ENCODE data around the gene ZNF473. TPM values are rescaled to one million over a fixed set of nuclear protein-coding genes. Genes with fewer than 3 reads are reported as not detected.

ZNF473 gene
- total and polyA plus RNA-seq, 2 experiments from 2014 or later, result 3.3 to 18.9 TPM

DNA sequence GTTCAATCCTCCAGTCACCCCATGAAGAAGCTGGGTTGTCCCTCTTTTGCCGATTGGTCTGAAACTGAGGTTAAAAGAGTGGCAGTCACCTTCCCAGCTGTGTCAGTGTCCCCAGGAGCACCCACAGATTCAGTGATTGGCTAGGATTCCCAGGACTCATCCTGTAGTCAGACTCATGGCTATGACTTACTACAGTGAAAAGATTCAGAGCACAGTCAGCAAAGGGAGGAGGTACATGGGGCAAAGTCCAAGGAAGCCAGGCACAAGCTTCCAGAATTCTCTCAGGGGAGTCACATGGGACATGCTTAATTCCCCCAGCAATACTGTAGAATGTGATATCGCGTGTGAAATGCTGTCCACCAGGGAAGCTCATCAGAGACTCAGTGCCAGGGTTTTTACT is 14.2 kb downstream of the ZNF473 start (continued):
- TF ChIP-seq, protein P1, sequence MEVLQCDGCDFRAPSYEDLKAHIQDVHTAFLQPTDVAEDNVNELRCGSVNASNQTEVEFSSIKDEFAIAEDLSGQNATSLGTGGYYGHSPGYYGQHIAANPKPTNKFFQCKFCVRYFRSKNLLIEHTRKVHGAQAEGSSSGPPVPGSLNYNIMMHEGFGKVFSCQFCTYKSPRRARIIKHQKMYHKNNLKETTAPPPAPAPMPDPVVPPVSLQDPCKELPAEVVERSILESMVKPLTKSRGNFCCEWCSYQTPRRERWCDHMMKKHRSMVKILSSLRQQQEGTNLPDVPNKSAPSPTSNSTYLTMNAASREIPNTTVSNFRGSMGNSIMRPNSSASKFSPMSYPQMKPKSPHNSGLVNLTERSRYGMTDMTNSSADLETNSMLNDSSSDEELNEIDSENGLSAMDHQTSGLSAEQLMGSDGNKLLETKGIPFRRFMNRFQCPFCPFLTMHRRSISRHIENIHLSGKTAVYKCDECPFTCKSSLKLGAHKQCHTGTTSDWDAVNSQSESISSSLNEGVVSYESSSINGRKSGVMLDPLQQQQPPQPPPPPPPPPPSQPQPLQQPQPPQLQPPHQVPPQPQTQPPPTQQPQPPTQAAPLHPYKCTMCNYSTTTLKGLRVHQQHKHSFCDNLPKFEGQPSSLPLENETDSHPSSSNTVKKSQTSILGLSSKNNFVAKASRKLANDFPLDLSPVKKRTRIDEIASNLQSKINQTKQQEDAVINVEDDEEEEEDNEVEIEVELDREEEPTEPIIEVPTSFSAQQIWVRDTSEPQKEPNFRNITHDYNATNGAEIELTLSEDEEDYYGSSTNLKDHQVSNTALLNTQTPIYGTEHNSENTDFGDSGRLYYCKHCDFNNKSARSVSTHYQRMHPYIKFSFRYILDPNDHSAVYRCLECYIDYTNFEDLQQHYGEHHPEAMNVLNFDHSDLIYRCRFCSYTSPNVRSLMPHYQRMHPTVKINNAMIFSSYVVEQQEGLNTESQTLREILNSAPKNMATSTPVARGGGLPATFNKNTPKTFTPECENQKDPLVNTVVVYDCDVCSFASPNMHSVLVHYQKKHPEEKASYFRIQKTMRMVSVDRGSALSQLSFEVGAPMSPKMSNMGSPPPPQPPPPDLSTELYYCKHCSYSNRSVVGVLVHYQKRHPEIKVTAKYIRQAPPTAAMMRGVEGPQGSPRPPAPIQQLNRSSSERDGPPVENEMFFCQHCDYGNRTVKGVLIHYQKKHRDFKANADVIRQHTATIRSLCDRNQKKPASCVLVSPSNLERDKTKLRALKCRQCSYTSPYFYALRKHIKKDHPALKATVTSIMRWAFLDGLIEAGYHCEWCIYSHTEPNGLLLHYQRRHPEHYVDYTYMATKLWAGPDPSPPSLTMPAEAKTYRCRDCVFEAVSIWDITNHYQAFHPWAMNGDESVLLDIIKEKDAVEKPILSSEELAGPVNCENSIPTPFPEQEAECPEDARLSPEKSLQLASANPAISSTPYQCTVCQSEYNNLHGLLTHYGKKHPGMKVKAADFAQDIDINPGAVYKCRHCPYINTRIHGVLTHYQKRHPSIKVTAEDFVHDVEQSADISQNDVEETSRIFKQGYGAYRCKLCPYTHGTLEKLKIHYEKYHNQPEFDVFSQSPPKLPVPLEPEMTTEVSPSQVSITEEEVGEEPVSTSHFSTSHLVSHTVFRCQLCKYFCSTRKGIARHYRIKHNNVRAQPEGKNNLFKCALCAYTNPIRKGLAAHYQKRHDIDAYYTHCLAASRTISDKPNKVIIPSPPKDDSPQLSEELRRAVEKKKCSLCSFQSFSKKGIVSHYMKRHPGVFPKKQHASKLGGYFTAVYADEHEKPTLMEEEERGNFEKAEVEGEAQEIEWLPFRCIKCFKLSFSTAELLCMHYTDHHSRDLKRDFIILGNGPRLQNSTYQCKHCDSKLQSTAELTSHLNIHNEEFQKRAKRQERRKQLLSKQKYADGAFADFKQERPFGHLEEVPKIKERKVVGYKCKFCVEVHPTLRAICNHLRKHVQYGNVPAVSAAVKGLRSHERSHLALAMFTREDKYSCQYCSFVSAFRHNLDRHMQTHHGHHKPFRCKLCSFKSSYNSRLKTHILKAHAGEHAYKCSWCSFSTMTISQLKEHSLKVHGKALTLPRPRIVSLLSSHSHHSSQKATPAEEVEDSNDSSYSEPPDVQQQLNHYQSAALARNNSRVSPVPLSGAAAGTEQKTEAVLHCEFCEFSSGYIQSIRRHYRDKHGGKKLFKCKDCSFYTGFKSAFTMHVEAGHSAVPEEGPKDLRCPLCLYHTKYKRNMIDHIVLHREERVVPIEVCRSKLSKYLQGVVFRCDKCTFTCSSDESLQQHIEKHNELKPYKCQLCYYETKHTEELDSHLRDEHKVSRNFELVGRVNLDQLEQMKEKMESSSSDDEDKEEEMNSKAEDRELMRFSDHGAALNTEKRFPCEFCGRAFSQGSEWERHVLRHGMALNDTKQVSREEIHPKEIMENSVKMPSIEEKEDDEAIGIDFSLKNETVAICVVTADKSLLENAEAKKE (CRISPR knock-in tag; IDR thresholded peaks at IDR 0.05), result no peak
- no peak for TF ChIP-seq JUNB (IDR thresholded peaks at IDR 0.05; ENCODE audit: unreplicated experiment)
- TF ChIP-seq NANOG (IDR thresholded peaks at IDR 0.05; ENCODE audit: borderline replicate concordance), result no peak
- TF ChIP-seq EZH2phosphoT487 (IDR thresholded peaks at IDR 0.05; ENCODE audit: unreplicated experiment), result no peak
- no peak for TF ChIP-seq ZNF114 (CRISPR knock-in tag; IDR thresholded peaks at IDR 0.05)

DNA sequence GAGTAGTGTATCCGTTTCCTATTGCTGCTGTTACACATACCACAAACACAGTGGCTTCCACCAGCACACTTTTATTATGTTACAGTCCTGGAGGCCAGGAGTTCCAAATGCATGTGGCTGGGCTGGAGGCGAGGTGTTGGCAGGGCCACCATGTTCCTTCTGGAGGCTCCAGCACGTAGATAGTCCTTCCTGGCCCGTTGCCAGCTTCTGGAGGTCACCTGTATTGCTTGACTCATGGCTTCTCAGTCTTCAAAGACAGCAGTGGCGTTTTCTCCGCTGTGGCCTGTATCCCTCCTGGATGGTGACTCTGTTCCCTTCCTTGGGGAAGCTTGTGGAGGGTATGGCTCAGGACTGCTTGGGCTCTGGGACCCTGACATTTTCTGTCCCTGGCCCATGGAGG is 15.2 kb downstream of the ZNF473 start:
- Mint-ChIP-seq H3K27me3 (ENCODE audit: insufficient read depth, low read depth, poor library complexity) (peaks cover 6% of the 10 kb centered on the region), H3K9me3 (peaks cover 61% of the 10 kb centered on the region), H3K36me3 (ENCODE audit: low read depth) (peaks cover 91% of the 10 kb centered on the region), H3K4me1 (no peaks in the 10 kb centered on the region), H3K4me3 (no peak overlapping the region), H3K27ac (no peak overlapping the region)
- peaks cover 39% of the 10 kb centered on the region for H3K36me3 ChIP-seq (ENCODE audit: insufficient read depth)
- no peak overlapping the region for H3K4me3 ChIP-seq
- DNase-seq (ENCODE audit: low spot score) (no peak), ATAC-seq (no peak)
- H4K20me1 ChIP-seq (replicated peaks; ENCODE audit: insufficient read depth), result no peaks in the 10 kb centered on the region; the same call in 1 of the 2 replicates
- H3F3A ChIP-seq (replicated peaks; ENCODE audit: low read depth), result no peaks in the 10 kb centered on the region
- no peak overlapping the region for H2AFZ ChIP-seq
- no peaks in the 10 kb centered on the region for H3K27me3 ChIP-seq (ENCODE audit: insufficient read depth)
- H3K9me2 ChIP-seq (ENCODE audit: insufficient read depth), result no peaks in the 10 kb centered on the region
- H3K4me1 ChIP-seq (ENCODE audit: insufficient read depth), result no peaks in the 10 kb centered on the region
- no peak overlapping the region for H3K27ac ChIP-seq (ENCODE audit: low read depth)
- no peak overlapping the region for H3K4me2 ChIP-seq
- no peaks in the 10 kb centered on the region for H3K79me2 ChIP-seq (replicated peaks; ENCODE audit: insufficient read depth)
- TF ChIP-seq, protein P1 (CRISPR knock-in tag; IDR thresholded peaks at IDR 0.05), result no peak
- no peak for TF ChIP-seq EZH2phosphoT487 (IDR thresholded peaks at IDR 0.05; ENCODE audit: unreplicated experiment)
- TF ChIP-seq, protein P2, sequence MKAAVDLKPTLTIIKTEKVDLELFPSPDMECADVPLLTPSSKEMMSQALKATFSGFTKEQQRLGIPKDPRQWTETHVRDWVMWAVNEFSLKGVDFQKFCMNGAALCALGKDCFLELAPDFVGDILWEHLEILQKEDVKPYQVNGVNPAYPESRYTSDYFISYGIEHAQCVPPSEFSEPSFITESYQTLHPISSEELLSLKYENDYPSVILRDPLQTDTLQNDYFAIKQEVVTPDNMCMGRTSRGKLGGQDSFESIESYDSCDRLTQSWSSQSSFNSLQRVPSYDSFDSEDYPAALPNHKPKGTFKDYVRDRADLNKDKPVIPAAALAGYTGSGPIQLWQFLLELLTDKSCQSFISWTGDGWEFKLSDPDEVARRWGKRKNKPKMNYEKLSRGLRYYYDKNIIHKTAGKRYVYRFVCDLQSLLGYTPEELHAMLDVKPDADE (IDR thresholded peaks at IDR 0.05), result no peak
- TF ChIP-seq, protein P3, sequence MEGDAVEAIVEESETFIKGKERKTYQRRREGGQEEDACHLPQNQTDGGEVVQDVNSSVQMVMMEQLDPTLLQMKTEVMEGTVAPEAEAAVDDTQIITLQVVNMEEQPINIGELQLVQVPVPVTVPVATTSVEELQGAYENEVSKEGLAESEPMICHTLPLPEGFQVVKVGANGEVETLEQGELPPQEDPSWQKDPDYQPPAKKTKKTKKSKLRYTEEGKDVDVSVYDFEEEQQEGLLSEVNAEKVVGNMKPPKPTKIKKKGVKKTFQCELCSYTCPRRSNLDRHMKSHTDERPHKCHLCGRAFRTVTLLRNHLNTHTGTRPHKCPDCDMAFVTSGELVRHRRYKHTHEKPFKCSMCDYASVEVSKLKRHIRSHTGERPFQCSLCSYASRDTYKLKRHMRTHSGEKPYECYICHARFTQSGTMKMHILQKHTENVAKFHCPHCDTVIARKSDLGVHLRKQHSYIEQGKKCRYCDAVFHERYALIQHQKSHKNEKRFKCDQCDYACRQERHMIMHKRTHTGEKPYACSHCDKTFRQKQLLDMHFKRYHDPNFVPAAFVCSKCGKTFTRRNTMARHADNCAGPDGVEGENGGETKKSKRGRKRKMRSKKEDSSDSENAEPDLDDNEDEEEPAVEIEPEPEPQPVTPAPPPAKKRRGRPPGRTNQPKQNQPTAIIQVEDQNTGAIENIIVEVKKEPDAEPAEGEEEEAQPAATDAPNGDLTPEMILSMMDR (conservative IDR thresholded peaks at IDR 0.05; ENCODE audit: low read depth in 2 of 2), result no peak
